IPS-18c (cell line): Measurements from ENCODE around the gene OR10A6.

Source experiments
- H3K4me3 ChIP-seq: 2 replicates; pipeline ENCODE4 v1.7.0; 2013; ENCODE audit warnings: low read depth, mild to moderate bottlenecking, low read length, moderate library complexity; ENCODE audit not compliant: insufficient read depth
- H3K9me3 ChIP-seq: one replicate; pipeline ENCODE4 v1.6.1; 2013; ENCODE audit warnings: mild to moderate bottlenecking, low read length, moderate library complexity; ENCODE audit not compliant: control insufficient read depth, insufficient read depth

The OR10A6 gene, protein sequence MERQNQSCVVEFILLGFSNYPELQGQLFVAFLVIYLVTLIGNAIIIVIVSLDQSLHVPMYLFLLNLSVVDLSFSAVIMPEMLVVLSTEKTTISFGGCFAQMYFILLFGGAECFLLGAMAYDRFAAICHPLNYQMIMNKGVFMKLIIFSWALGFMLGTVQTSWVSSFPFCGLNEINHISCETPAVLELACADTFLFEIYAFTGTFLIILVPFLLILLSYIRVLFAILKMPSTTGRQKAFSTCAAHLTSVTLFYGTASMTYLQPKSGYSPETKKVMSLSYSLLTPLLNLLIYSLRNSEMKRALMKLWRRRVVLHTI

DNA sequence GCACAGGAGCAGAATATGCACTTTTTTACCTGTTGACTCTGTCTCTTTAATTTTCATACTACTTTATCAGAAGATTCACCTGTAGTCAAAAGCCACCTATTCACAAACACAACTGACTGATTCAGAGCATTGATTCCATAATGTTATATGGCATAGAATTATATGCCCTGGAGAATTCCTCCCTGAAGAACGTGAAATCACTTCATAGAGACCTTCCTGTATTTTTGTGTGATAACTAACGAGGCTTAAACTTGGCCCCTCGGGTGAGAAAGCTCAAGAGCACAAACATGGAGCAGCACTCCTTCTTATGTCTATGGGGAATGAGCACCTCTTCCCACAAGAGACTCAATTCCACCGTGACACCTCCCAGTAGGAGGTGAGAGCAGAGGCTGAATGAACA lies at the start of gene OR10A6:
OR10A6 (minus strand) TSS at position 101 of the 400 bp plus-strand sequence. CDS start 2,606 bp downstream, outside the sequence.
- H3K9me3 ChIP-seq: no peaks in the 10 kb centered on the region

DNA sequence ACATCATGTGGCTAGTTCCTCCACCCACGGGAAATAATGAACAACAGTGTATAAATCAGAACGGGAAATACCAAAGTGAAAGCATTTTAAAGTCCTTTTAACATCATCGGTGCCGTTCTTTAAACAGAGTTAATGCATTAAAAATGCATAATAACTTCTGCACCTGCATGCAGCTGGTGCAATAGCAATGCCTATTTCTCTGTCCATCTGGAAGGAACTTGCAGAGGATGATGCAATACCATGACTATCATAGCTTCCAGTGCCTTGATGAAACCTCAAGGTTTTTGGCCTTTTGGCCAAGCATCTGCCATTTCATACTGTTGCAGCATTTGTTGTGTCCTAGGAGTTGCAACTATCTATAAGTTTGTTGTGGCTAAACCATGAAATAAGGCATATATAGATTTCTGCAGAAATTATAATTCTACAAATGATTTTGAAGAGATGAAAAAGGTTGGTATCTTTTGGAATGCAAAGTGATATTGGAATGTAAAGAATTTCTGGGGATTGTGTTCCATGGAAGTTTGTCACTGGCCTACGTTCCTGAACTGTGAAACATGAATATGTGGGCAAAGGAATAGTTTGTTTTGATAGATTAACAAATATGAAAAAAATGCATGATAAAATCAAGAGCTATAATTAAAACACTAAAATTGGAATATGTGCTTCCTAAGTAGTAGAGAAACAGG lies 46.3 kb upstream of the OR10A6 start:
- H3K4me3 ChIP-seq: no peak overlapping the region
- H3K9me3 ChIP-seq: no peaks in the 10 kb centered on the region

More for the DNA sequence above, at the start of gene OR10A6:
- no peak within 1 kb of the TSS for H3K4me3 ChIP-seq

DNA sequence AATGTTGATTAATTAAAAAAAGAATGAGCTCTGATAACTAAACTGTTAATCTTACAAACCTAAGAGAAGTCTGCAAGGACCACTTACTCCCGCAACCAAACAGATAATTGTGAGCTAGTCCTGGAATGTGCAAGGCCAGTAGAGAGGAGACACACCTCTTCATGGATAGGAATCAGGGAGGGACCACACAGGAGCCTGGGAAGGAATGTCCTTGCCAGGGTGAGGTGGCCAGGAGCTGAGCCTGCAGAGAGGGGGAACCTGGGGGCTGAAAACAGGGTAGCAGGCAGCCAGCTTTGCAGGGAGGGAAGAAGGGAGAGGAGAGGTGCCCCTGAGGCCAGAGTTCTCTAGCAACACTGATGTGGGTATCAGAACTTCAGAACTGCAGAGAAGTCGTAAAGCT lies 43.6 kb upstream of the OR10A6 start:
- no peak overlapping the region for H3K4me3 ChIP-seq
- H3K9me3 ChIP-seq: no peaks in the 10 kb centered on the region

DNA sequence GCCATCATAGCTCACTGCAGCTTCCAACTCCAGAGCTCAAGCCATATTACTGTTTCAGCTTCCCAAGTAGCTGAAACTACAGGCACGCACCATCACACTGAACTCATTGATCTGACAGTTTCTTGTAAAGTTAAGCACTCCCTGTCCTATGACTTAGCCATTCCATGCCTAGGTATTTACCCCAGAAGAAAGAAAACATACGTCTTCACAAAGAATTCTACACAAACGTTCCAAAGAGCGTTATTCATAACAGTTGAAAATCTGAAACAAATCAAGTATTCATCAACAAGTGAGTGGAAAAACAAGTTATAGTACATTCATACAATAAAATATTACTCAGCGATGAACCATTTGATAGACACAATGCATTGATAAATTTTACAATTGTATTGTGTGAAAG lies 41.9 kb upstream of the OR10A6 start:
- Histone ChIP-seq H3K4me3 (no peak overlapping the region), H3K9me3 (no peaks in the 10 kb centered on the region)

DNA sequence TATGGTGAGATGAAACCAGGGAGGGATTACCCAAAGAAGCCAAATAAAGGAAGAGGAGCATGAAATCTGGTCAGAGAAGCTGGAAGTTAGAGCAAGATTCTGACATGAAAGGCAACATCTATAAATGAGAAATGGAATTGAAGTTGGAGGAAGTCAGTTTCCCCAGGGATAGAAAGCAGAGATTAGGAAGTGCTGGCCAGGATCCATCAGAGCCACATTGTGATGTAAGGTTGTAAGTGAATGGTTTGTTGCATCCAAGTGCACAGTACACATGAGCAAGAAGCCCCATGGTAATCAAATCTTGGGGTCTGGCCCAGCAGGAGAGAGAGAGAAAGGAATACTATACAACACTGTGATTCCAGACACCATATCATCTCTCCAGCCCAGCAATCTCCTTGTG lies 40.8 kb upstream of the OR10A6 start:
- Histone ChIP-seq H3K9me3 (no peaks in the 10 kb centered on the region), H3K4me3 (no peak overlapping the region)

DNA sequence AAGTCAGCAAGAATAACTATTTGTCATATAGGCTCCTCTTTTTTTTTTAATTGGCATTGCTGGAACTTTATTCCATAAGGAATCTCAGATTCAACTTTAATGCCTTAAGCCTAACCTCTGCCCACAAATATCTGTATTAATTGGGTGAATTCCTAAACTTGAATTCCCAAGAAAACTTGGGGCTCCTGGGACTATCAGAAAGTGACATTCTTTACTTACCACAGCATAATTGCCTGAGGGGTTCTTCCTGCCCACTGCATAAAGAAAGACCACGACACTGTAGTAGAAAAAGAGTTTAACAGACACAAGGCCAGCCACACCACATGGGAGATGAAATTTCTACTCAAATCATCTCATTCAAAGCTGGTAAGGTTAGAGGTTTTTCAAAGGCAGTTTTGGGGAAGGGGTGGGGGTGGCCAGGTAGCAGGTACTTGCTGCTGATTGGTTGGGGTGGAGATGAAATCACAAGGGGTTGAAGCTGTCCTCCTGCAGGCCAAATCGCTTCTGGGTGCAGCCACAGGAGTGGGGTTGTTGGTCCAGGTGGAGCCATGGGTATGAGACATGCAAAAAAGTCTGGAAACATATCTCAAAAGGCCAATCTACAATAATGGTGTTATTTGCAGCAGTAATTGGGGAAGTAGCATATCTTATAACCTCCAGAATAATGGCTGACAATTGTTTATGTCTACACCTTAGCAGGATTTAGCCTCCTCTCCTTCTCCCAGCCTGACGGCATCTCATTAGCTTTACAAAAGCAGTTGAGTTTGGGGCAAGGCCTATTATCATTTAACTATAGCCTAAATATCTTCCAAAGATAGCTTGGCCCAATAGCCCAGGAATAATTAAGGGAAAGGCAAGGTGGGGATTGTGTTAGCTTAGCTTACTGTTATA lies 38.9 kb upstream of the OR10A6 start:
- H3K4me3 ChIP-seq: peak overlapping the region; percentile 24; the same call in 1 of the 2 replicates
- H3K9me3 ChIP-seq: no peaks in the 10 kb centered on the region

DNA sequence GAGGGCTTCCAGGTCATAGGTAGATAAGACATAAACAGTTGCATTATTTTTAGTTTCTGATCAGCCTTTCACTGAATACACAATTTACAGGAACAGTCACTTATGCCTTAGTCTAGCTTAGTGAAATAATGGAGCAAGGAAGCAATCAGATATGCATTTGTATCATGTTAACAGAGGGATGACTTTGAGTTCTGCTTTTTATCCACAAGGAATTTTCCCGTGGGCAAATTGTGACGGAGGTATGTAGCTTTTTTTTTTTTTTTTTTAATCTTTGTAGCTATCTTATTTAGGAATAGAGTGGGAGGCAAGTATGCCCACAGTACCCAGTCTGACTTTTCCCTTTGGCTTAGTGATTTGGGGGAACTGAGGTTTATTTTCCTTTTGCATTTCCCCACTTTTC lies 37.6 kb upstream of the OR10A6 start:
- Histone ChIP-seq H3K4me3 (no peak overlapping the region), H3K9me3 (no peaks in the 10 kb centered on the region)

DNA sequence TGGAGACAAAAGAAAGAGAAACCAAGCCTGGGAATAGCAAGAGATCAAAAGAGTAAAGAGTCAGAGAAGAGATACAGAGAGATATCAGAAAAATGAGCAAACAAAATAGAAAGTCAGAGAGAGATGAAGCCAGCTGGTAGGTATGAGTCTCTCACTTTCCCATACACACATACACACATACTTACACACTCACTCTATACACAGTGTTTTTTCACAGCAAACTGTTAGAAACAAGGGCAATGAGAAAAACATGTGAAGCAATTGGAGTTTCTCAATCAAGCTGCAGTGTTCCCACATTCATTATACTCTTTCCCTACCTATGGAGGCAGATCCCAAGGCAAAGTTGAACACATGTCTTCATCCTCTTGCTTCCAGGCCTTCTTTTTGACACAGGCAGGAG lies 36.8 kb upstream of the OR10A6 start:
- H3K4me3 ChIP-seq: no peak overlapping the region
- no peaks in the 10 kb centered on the region for H3K9me3 ChIP-seq

DNA sequence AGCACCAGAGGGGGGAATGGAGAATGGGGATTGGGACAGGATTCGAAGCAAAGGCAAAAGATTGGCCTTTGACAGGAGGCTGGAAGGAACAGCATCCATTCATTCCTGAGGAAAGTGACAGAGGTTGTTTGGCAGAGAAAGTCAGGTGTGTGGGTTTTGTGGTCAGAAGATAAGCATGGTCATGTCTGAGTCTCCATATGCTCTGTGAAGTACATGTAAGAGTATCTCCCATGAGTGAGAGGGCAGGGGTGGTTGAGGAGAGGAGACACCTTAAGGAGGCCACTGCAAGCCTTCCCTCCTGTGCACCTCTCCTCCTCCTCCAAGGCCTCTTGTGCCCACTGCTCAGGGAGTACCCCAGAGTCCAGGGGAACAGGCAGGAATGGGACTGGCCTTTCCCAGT lies 36.0 kb upstream of the OR10A6 start:
- H3K9me3 ChIP-seq: peaks cover 3% of the 10 kb centered on the region
- H3K4me3 ChIP-seq: no peak overlapping the region

DNA sequence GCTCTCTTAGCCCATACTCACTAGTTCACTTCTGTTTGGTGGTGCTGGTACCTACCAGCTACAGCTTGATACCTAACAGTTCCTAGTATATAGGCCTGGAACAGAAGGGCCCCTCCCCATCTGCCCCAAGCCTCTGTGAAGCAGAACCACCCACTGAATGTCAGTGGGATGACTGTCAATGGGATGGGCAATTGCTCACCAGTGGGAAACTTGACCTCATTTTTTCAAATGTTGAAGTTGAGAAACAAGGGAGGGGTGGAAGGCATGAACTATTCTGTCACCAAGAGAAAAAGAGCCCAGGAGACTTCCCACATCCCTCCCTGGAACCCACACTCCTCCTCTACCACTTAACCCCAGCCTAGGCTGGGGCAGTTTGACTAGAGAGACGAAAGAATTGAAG lies 34.3 kb upstream of the OR10A6 start, which contains the start of gene NLRP10:
NLRP10 (minus strand) TSS at position 62 of the 400 bp plus-strand sequence. CDS start 1,952 bp downstream, outside the sequence.
- H3K9me3 ChIP-seq: peaks cover 3% of the 10 kb centered on the region
- no peak within 1 kb of the TSS for H3K4me3 ChIP-seq

DNA sequence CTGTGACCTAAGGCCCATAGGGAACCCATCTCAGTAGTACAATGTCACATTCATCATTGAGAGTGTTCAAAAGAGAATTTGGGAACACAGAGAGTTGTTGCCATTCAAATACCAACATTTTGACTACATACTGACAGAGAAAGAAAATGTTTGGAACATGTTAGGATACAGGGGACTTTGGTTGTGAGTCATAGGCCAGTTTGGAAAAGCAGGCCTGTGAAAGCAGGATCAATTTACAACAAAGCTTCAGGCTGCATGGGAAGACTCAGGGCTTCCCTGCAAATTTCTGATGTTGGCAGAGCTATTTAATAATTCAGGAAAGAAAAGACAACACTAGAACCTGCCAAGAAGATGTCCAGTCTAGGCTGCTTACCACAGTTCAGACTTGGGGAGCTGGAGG lies 33.8 kb upstream of the OR10A6 start:
- H3K9me3 ChIP-seq: peaks cover 3% of the 10 kb centered on the region
- H3K4me3 ChIP-seq: no peak overlapping the region

DNA sequence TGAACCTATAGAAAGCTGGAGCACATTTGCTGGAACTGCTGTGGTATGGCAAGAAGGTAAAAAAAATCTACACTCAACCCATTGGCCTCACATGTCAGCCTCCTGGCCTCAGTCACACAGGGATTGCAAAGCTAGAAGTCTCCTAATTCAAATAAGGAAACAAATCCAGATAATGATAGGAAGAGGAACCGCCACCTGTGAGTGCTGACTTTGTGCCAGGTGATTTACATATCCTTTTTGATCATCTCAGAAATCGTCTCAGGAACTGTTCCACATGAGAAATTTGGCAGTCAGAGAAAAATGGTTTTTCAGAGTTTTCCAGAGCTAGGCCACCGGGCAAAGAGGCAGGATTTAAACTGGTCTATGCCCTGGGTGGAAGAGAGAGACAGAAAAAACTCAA lies 33.2 kb upstream of the OR10A6 start:
- H3K9me3 ChIP-seq: peaks cover 3% of the 10 kb centered on the region
- H3K4me3 ChIP-seq: no peak overlapping the region

DNA sequence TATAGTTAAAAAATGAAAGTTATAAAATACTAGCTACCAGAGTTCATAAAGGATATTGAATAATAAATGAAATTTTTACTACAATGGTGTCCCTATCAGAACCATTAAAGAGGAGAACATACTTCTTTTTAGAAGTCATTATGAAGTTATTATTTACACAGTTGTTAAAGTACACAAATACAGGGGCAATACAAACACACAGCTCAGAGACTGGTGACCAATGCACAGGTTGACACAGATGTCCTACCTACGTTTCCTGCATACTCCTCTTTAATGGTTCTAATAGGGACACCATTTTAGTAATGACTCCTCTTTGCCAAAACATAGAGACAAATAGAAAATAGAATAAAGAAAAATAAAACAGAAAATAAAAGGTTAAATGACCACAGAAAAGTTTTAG lies 24.1 kb upstream of the OR10A6 start:
- H3K9me3 ChIP-seq: no peaks in the 10 kb centered on the region
- H3K4me3 ChIP-seq: no peak overlapping the region

DNA sequence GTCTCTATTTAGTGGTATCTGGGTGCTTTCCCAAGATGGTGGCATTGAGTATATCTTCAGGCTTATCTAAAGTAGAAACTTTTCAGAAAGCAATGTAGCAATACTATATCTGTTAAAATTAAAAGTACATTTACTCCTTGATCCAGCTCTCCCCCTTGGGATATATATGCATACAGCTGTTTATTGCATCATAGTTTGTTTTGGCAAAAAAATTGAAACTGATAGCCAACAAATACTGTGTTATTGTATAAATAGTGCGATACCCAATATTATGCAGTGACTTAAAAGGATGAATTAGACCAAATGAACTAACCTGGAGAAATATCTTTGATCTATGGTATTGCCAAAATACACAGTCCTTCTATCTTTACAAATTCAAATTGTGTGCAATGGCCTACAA lies 18.9 kb upstream of the OR10A6 start:
- H3K4me3 ChIP-seq: no peak overlapping the region
- H3K9me3 ChIP-seq: no peaks in the 10 kb centered on the region

DNA sequence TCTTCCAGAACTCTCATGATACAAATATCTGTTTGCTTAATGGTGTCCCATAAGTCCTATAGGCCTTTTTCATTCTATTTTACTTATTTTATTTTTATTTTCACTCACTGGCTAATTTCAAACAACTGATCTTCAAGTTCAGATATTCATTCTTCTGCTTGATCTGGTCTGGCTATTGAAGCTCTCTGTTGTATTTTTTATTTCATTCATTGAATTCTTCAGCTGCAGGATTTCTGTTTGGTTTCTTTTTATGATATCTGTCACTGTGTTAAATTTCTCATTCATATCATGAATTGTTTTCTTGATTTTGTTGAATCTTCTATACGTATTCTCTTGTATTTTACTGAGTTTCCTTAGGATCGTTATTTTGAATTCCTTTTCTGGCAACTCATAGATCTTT lies 13.1 kb upstream of the OR10A6 start:
- no peak overlapping the region for H3K4me3 ChIP-seq
- no peaks in the 10 kb centered on the region for H3K9me3 ChIP-seq

DNA sequence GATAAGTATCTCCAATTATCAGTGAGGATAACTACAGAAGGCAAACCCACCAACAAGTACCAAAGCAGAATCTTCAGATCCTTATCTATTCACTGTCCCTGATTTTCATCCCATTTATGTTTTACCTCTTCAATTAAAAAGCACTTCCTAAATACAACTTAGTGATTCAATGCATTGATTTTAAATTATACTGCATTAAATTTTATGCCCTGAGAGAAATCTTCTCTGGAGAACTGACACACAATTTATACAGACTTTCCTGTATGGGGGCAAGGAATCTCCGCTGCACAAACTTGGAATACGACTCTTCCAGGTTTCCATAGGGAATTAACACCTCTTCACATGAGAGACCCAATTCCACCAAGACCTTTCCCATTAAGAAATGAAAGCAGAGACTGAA lies 10.5 kb upstream of the OR10A6 start, which contains the start of gene OR10A3:
OR10A3 (minus strand) TSS at position 101 of the 400 bp plus-strand sequence. CDS start 2,188 bp downstream, outside the sequence.
- H3K9me3 ChIP-seq: no peaks in the 10 kb centered on the region
- no peak within 1 kb of the TSS for H3K4me3 ChIP-seq

DNA sequence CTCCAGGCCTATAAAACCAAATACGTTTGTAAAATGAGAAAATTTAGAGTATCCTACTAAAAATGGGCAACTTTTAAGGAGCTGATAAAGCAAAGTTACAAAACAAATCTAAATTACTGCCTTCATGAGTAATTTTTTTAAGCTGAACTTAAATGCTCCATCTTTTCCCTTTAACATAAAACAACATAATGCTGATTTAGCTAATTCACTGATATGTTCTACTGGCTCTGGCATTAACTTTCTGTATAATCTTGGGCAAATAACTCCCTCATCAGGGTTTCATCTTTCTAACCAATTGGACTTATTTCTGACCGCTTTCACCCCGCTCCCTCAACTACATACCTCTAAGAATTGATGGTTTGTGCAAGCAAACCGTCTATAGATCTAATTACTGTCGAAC lies 10.1 kb upstream of the OR10A6 start:
- H3K9me3 ChIP-seq: no peaks in the 10 kb centered on the region

More for the DNA sequence above, 10.1 kb upstream of the OR10A6 start:
- no peak overlapping the region for H3K4me3 ChIP-seq
